ENCODE results near the gene MARCO. TPM values are rescaled to one million over a fixed set of nuclear protein-coding genes. Genes with fewer than 3 reads are reported as not detected.

Gene MARCO, protein sequence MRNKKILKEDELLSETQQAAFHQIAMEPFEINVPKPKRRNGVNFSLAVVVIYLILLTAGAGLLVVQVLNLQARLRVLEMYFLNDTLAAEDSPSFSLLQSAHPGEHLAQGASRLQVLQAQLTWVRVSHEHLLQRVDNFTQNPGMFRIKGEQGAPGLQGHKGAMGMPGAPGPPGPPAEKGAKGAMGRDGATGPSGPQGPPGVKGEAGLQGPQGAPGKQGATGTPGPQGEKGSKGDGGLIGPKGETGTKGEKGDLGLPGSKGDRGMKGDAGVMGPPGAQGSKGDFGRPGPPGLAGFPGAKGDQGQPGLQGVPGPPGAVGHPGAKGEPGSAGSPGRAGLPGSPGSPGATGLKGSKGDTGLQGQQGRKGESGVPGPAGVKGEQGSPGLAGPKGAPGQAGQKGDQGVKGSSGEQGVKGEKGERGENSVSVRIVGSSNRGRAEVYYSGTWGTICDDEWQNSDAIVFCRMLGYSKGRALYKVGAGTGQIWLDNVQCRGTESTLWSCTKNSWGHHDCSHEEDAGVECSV
- not detected for total RNA-seq (ENCODE audit: insufficient read depth, low replicate concordance)

DNA sequence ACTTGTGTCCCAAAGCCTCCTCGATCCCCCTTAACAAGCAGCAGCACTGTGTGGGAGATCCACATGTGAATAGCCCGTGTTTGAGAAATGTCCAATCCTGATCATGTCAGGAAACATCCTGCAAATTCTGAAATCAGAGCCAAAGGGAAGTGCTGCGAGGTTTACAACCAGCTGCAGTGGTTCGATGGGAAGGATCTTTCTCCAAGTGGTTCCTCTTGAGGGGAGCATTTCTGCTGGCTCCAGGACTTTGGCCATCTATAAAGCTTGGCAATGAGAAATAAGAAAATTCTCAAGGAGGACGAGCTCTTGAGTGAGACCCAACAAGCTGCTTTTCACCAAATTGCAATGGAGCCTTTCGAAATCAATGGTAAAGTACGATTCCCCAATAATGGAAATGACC is at the start of gene MARCO:
MARCO (plus strand) TSS at position 164 of the 400 bp plus-strand sequence; CDS start at position 271, 107 bp downstream.
- DNase-seq (ENCODE audit: low spot score), result no peak

DNA sequence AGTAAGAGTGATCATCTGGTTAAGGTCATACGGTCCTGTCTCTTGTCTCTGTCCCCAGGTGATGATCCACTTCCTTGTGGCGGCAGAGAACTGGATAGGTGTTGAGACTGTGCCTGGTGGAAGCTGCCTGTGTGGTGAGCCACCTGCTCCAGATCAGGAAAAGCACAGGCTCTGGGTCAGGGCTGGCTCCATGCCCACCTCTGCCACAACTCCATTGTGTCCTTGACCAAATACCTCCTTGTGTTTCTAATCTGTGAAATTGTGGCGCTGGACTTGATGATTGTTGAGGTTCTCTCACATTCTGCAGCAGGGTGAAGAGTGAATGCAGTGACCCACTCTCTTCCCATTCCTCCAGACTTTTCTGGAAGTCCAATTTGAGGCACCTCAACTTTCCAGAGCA is 48.9 kb upstream of the MARCO start:
- DNase-seq (ENCODE audit: low spot score), result no peak

DNA sequence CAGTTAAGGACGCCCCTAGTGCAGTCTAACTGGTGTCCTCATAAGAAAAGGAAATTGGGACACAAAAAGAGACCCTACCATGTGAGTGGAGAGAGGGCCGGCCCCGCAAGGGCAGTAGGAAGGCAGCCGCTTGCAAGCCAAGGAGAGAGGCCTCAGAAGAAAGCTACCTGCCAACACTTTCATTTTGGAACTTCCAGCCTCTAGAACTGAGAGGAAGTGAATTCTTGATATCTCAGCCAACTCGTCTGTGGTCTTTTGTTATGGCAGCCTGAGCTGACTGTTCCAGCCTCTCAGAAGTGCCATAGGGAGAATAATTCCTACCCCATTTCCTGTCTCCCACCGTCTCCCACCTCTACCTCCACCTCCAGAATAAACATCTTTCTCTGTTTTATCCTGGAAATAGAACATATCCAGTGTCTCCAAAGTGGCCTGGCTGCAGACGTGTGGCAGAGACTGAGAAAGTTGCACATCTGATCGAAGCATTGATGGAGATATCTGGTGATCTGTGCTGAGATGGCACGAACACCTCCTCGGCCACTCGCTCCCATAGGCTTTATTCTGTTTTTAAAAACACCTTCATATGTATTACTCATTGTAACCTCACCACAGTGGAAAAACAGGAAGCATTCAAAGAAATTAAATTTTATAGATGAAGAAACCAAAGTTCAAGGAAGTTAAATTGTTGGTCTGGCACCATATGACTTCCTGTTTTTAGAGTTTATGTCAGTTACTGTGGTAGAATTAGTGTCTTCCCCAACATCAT is 39.5 kb upstream of the MARCO start:
- DNase-seq (ENCODE audit: low spot score), result no peak

DNA sequence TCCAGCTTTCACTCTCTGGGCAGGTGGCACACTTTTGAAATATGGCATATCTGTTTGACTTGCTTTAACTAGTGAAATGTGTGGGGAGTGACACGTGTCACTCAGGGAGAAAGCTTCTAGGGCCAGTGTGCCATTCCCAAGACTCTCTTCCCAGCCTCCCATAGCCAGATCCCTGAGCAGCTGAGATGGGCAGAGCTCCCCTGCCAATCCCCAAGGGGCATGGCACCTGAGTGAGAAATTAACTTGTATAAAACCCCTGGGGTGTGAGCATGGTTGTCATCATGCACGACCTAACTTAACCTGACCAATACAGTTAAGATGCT is 39.0 kb upstream of the MARCO start:
- no peak for DNase-seq (ENCODE audit: low spot score)

DNA sequence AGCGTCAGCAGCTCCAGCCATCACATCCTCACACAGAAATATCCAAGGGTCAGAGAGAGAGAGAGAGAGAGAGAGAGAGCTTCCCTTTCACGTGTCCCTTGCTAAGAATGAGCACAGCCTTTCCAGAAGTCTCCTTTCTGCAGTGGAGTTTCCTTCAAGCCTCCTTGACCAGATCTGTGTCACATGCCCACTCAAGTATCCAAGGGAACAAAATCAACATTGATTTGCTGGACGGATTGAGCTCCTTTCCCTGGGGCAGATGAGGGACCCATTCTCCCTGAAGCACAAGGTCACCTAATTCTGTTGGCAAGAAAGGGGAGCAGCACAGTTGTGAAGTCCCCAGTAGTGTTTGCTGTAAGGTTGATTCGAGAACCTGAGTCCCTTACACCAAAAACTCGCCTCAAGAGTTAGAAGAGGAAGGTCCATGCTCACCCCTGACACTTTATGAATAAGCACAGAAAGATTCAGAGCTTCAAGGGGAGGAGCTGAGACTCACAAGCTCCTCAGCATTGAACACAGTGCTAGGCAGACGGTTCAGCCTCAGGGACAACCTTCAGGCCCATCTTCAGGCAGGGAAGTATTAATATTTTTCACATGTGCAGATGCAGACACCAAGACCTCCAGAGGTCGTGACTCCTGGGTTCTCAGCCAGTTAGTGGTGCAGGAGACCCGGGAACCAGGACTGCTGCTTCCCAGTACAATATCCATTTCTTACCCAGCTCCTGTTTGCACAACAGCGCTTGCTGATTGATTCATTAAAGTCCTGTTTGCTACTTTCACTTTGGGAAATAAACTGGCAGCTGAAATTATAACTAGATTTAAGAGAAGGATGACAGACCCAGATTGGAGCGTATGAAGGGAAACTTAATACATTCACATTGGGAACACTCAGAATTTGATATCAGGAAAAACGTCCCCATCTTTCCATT is 38.2 kb upstream of the MARCO start:
- DNase-seq (ENCODE audit: low spot score), result no peak

DNA sequence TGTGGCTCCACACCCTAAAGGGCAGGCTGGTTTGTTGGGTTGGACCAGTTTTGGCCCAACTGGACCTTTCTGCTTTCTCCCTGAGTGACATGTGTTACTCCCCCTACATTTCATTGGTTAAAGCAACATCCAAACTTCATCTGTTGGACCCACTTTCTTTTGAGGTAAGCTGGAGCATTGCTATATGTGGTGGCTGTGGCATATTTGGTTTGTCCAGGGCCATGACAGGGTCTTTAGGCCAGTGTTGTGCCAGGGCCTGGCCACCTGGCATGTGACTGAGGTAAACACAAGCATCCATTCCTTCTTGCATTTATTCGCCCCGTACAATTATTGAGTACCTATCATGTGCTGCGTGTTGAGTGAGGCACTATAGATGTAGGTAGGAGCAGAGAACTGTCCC is 36.8 kb upstream of the MARCO start:
- no peak for DNase-seq (ENCODE audit: low spot score)

DNA sequence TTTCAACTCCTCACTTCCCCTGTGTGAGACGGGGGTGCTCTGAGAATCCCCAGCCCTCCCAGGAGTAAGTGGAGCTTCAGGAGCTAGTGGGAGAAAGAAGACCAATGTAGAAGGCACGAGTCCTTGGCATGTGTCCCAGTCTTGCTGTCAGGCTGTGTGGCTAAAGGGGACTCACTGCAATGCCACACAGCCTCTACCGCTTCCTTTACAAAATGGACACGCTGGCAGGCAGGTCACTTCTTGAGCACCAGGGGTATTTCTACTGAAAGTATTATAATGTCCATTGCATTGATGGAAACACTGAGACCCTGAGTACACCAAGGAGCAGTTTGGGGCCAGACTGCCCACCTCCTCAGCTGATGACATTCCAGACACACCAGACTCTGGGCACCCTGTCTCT is 35.8 kb upstream of the MARCO start:
- DNase-seq (ENCODE audit: low spot score), result no peak

DNA sequence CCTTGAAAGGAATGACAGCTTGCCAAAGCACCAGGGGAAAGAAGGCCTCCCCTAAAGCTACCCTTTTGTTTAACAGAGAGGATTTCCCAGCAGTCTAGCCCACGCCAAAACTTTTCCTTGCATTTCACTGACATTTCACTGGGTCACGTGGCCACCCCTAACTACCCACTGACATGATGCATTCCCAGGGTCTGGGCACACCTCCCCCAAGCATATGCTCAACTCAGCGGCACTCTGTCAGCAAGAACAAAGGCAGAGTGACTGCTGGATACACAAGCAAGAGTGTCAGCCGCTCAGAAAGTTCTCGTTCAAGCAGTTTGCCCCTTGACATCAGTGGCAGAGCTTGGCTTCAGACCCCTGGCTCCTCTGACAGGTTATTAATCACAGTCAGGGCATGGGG is 34.2 kb upstream of the MARCO start:
- no peak for DNase-seq (ENCODE audit: low spot score)

DNA sequence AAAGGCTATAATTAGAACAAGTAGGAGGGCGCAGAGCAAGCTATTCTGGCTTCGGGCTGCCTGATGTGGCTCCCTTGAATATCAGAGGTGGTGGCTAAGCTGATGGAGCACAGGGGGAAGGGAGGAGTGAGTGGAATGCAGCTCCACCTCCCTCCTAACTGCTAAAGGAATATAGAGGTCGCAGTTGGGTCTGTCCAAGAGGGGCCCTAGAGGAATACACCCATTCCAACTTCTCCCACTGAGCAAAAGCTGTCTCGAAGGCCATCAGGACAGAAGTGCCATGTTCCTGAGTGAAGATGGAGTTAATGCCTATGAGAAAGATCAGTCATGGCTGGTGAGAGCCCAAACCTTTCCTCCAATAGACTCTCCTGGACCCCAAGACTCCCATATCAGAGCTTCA is 32.8 kb upstream of the MARCO start:
- no peak for DNase-seq (ENCODE audit: low spot score)

DNA sequence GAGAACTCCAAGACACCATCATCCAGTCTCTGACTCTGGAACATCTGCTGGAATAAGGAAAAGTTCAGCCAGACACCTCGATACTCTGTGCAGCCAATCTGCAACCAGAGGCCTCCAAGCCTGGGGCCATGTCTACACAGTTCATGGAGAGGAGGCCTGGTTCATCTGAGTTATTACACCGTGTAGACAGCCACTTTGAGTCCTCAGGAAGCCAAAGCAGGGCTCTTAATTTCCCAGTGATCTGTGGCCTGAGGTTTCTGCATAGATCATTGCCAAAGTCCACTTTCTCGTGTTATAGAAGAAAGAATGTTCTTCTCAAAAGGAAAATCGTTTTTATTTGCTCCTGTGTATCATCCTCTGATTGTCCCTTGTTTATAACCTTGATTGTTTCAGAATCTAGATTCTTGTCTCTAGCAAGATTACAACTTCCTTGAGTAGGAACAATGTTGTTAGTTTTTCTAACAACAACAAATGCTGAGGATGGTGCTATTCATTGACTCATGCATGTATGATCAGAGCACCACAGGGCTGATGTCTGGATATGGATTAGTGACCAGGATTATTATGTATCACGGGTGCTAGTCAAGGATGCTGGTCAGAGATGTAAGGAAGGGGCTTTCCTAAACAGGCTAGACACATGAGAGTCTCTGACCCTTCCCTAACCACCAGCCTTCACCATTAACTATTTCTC is 30.7 kb upstream of the MARCO start:
- DNase-seq (ENCODE audit: low spot score), result no peak

DNA sequence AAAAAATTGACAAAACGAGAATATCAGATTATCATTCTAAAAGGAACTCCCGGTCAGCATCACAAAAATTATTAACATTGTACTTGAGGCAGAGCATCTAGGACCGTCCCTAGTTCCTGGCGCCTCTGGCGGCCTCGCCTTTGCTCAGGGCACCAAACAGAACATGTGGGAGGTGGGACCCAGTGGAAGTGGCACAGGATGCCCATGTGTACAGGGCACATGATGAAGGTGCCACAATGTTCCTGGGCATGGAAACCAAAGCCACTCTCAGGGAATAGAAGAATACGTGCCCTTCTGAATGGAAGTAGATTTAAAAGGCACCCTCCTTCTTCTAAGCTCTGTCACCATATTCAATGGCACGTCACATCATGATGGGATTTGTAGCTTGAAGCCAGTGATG is 30.1 kb upstream of the MARCO start:
- DNase-seq (ENCODE audit: low spot score), result no peak

DNA sequence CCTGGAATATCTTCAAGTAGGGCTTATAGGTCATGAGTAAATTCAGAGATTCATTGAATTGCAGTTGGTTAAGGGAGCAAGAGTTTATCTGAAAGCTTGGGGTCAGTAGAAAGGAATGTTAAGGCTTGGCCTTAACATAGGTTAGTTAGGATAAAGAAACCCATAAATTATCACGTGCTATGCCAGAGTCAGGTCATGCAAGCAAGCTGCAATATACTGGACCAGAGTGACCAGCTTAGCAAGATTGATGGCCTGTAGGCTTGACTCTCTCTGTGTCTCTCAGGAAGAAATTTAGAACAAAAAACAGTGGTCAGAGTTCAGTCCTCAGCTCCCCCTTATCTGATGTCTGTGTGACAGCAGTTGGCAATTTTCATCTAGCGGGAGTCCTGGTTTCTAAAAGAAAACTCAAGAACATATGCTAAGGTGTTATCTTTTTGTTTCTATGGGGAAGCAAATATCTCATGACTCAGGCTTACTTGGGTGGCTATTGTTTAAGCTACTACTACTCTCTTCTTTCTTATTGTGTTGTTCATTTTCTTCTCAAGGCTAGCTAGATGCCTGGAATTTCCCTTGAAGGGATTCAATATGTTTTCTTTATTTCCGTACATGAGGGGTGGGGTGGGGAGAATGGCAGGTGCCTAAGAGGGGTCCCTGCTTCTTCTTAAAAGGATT is 28.7 kb upstream of the MARCO start:
- DNase-seq (ENCODE audit: low spot score), result no peak

DNA sequence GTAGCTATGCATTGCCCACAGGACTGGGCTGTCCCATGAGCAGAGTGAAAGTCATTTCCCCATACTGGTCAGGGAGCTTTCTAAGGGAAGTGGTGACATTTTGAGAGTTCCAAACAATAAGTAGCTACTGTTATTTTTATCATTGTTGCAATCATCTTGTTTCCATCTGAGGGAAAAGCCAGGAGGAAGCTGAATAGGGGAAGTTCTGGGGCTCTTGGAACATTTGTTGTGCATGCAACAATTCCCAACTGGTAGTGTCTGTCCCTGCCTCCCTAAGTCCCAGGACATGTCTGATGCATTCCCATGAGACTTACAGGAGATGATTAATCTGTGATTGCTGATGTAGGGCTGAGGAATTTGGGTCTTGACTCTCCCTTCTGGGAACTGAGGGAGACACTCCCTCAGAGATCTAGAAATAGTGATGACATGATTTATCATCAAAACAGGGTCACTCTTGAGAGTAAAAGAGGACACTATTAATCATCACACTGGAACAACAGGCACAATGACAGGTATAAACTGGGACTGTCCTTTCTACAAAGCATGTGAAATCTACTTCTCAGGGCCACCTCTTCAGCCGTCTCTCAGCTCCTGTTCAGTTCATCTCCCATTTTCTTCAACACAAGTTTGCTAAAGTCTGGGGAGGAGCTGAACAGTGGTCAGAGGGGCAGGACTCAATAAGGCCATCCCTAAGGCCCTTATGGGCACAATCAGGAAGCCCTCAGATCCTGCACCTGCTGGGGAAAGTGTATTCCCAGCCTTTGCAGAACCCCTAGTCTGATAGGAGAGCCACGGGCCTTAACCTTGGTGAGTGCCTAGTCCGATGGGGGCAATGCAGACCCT is 28.0 kb upstream of the MARCO start:
- no peak for DNase-seq (ENCODE audit: low spot score)

DNA sequence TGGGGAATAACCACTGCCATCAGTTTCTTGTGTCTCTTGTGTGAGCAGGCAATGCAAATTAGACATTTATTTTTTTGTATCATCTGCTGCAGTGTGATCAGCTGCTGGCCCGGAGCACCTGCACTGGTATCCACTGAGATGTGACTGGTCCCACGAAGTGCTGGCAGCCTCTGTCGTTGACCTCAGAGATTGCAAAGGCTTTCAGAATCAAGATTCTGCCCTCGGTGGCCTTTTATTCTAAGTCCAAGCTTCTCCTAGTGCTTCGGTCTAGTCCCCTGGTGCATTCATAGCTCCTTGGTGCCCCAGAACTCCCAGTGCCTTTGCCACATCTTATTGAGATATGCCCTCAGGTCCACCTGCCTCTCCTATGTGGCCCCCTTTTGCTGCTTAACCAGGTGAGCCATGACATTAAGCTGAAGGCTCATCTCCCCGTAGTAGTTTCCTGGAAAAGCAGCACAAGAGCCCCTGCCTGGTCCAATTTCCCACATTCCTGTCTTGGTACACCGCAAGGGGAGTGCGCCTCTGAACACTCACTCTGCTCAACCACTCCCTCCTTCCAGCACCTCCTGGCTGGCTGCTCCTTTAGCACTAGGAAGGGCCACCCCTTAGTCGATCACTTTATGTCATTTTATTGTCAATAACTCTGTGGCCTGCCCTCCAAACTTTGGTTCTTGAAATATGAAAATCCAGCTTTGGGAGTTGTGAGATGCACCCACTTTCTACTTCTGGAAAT is 27.1 kb upstream of the MARCO start:
- no peak for DNase-seq (ENCODE audit: low spot score)

DNA sequence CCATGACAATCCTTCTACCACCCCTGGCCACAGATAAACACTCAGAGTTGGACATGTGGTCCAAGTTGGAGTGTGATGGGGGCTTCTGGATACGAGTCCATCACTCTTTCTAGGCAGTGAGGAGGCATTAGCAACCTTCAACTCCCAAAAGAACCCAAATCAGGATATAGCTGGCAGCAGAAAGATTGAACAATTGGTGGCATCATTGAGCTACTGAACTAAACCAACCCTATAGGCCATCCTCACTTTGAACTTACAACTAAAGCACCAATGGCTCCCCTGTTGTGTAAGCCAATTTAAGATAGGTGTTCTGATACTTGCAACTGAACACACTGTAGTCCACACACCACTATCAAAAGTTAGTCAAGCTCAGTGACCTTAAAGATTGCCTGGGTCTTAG is 24.0 kb upstream of the MARCO start:
- no peak for DNase-seq (ENCODE audit: low spot score)

DNA sequence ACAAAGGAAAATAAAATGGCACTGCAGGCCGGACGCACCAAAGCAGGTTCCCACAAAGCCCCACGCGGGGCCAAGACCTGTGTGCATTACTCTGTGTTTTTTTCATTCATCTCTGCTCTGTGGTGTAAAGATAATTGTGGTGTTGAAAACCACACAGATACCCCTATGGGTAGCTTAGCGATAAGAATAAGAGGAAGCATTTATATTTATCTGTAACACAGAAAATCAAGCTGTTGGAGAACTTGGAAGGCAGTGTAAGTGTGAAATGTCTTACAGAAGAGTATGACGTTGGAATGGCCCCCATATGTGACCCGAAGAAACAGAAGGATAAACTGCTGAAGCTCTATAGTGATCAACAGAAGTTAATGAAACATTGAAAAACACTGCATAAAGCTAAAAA is 20.3 kb upstream of the MARCO start:
- DNase-seq (ENCODE audit: low spot score), result no peak

DNA sequence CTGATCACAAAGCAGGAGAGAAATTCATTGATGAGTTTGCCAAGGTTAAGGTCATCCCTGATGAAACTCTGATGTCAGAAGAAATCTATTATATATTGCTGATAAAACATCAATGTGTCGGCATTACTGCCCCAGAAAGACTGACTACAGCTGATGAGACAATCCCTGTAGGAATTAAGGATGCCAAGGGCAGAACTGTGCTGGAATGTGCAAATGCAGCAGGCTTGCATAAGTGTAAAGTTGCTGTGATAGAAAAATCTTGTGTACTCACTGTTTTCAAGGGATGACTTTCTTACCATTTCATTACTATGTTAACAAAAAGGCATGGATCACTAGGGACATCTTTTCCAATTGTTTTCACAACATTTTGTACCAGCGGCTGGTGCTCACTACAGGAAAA is 19.7 kb upstream of the MARCO start:
- DNase-seq (ENCODE audit: low spot score), result no peak

DNA sequence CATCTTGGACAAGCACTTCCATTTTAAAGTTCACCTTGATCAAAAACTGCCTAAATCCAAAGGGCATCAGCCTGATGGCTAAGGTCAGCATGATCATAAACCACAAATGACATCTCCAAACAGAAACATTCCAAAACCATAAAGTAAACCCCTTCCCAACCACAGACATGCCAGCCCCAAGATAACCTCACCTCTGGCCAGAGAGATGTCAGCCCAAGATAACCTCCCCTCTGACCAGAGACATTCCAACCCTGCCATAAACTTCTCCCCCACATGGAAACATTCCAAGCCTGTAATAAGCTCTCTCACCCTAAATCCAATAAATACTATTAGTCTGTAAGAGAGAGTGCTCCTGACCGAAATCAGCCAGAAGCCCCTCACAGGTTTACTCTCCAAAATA is 18.6 kb upstream of the MARCO start:
- DNase-seq (ENCODE audit: low spot score), result no peak

DNA sequence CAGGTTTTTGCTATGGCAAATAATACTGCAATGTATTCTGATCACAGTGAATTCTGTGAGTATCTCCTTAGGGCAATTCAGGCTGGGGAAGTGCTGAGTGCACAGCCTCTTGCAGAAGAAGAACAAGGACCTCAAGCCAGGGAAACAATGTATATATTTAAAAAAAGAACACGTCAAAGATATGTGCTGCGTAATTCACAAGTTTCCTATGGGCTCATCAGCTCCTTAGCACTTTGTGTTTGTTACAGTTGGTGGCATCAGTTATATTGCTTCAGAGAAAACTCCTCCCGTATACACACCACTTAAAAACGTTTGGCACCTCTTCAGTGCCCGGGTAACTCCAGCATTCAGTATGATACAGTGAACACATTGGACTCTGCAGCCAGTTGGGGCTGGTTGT is 16.5 kb upstream of the MARCO start:
- DNase-seq (ENCODE audit: low spot score), result no peak
